Measurements from ENCODE around the gene PDZK1IP1.

- TF ChIP-seq, protein P1, sequence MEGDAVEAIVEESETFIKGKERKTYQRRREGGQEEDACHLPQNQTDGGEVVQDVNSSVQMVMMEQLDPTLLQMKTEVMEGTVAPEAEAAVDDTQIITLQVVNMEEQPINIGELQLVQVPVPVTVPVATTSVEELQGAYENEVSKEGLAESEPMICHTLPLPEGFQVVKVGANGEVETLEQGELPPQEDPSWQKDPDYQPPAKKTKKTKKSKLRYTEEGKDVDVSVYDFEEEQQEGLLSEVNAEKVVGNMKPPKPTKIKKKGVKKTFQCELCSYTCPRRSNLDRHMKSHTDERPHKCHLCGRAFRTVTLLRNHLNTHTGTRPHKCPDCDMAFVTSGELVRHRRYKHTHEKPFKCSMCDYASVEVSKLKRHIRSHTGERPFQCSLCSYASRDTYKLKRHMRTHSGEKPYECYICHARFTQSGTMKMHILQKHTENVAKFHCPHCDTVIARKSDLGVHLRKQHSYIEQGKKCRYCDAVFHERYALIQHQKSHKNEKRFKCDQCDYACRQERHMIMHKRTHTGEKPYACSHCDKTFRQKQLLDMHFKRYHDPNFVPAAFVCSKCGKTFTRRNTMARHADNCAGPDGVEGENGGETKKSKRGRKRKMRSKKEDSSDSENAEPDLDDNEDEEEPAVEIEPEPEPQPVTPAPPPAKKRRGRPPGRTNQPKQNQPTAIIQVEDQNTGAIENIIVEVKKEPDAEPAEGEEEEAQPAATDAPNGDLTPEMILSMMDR (optimal IDR thresholded peaks at IDR 0.05 in 1 of 3, IDR thresholded peaks at IDR 0.05 in 1 of 3, conservative IDR thresholded peaks at IDR 0.05 in 1 of 3; ENCODE audit: extremely low read depth in 1 of 3, insufficient read depth in 2 of 3, low read length in 3 of 3) = no peak
- TF ChIP-seq EZH2 (IDR thresholded peaks at IDR 0.05; ENCODE audit: low read length) = no peak
These were observed 43.4 kb upstream of the PDZK1IP1 start for GRCh38 chr1:47233186-47233585.
